Measurements from ENCODE around the gene OSGIN1. TPM values are rescaled to one million over a fixed set of nuclear protein-coding genes. Genes with fewer than 3 reads are reported as not detected.

Gene OSGIN1
- total RNA-seq, 1 donor from 2014 or later: 1.7 TPM

DNA sequence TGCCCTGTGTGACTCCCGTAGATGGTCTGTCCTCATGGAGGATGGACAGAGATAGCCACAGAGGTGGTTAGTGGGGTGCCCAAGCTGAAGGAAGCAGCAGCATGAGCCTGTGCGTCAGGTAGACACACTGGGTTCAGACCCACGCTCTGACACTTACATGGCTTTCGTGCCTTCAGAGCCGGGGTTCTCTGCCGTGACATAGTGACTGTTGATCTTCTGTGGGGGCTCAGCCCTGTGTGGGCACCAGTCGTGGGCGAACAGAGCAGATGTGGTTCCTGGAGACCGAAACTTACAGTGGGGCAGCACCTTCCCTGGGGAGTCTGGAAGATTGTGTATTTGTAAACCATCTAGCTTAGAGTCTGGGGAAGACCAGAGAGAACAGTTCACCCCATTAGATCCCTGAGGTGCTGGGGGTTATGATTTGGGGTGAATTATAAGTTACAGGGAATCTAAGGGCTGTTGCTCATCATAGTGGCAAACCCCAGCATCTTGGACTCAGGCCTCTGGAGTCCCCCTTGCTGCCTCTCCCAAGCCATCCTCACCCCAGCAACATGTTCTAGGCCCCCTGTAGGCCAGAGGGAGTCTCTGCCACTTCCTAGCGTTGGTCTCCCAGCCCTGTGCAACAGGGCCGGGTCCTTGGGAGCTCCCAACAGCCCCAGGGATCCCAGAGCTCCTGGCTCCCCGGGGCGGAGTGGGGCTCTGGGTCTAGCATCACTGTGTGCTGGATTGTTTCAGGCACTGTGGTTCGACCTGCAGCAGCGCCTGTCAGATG, 43.6 kb downstream of the OSGIN1 start:
- DNase-seq (ENCODE audit: low read depth, low spot score): no peak

DNA sequence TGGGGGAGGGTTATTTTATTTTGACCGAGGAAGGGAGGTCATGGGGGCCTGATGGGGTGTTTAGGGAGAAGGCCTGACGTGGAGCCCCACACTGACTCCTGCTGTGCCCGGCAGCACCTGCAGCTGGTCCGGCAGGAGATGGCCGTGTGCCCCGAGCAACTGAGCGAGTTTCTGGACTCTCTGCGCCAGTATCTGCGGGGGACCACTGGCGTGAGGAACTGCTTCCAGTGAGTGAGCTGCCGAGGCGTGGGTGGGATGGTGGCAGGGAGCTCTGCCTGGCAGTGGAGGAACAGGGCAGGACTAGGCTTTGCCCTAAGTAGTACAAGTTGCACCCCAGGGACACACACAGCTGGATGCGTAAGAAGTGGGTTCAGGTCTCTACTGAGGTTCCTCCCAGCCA, 45.1 kb downstream of the OSGIN1 start:
- DNase-seq (ENCODE audit: low read depth, low spot score): no peak

GRCh38 chr16:84000989-84001642, 48.1 kb downstream of the OSGIN1 start:
- no peak for DNase-seq (ENCODE audit: low read depth, low spot score)

- DNase-seq (ENCODE audit: low read depth, low spot score): no peak
These were observed 48.7 kb downstream of the OSGIN1 start for GRCh38 chr16:84001726-84002125.

DNA sequence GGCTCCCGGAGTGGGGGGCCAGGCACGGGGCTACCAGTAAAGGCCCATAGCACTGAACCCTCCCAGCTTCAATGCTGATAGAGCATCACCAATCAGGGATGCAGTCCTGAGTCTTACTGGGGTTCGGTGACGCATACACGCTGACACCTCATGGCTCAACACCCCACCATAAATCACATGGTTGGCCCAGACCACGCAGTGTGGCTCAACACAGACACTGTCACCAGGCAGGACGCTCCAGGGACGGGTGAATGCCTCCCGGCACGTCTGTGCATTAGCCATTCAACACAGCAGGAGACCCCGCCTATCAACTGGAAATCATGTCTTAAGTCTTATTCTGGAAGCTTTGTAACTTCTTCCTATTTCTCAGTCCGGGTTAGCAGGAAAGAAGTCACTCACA, 50.0 kb downstream of the OSGIN1 start:
- DNase-seq (ENCODE audit: low read depth, low spot score): no peak

DNA sequence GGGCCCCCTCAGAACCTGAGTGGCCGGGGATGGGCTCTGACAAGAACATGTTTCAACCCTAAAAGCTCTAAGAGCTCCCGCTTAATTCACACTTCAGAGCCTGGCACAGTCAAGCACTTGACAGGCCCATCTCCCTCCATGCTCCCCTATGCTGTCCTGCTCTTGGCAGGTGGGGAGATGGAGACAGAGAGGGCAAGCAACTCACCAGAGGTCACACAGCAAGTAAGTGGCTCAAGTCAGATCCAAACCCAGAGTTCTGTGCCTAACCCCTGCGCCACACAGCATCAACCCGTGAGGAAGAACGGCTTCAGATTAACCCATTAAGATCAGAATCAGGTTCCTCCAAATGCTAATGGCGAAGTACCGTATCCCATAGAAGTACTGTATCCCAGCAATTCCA, 51.4 kb downstream of the OSGIN1 start:
- no peak for DNase-seq (ENCODE audit: low read depth, low spot score)

DNA sequence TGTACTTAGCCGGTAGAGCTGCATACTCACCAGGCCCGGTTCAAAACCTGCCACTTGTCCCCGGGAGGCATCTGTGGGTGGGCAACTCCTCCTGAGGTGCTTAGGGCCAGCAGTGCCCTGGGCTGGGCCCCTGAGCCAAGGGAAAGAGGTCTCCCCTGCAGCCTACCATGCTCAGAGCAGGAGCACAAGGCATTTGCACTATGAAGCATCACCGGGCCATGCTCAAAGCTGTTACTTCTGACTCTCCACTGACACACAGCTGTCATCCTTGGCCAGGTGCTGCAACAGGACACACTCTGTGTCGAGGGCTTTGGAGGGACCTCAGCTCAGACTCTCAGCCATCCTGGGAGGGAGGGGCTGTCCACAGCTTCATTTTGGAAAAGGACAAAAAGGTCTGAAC, 52.4 kb downstream of the OSGIN1 start:
- DNase-seq (ENCODE audit: low read depth, low spot score): no peak

- DNase-seq (ENCODE audit: low read depth, low spot score): no peak
These were observed 54.5 kb downstream of the OSGIN1 start for GRCh38 chr16:84007520-84007919.

GRCh38 chr16:84007965-84008364, 54.9 kb downstream of the OSGIN1 start:
- DNase-seq (ENCODE audit: low read depth, low spot score): no peak

- no peak for DNase-seq (ENCODE audit: low read depth, low spot score)
These were observed 56.2 kb downstream of the OSGIN1 start for GRCh38 chr16:84009282-84009681.

DNA sequence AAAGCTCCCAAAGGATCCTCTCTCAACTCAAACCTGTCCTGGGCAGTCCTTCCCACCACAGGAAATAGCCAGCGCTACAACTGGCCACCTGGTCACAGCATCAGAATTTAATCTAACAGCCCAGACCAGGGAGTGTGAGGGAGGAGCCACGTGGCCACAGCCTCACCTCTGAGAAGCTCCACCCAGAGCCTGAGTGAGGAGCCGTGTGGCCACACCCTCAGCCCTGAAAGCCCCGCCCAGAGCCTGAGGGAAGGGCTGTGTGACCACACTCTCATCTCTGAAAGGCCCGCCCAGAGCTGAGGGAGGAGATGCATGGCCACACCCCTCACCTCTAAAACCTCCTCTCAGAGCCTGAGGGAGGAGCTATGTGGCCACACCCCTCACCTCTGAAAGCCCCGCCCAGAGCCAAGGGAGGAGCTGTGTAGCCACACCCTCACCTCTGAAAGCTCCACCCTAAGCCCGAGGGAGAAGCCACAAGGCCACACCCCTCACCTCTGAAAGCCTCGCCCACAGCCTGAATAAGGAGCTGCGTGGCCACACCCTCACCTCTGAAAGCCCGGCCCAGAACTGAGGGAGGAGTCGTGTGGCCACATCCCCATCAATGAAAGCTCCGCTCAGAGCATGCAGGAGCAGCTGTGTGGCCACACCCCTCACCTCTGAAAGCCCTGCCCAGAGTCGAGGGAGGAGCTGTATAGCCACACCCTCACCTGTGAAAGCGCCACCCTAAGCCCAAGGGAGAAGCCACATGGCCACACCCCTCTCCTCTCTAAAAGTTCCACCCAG, 60.9 kb downstream of the OSGIN1 start:
- peak; percentile 5 for DNase-seq (ENCODE audit: low read depth, low spot score)

GRCh38 chr16:84014570-84015327, 61.7 kb downstream of the OSGIN1 start:
- DNase-seq (ENCODE audit: low read depth, low spot score): no peak

DNA sequence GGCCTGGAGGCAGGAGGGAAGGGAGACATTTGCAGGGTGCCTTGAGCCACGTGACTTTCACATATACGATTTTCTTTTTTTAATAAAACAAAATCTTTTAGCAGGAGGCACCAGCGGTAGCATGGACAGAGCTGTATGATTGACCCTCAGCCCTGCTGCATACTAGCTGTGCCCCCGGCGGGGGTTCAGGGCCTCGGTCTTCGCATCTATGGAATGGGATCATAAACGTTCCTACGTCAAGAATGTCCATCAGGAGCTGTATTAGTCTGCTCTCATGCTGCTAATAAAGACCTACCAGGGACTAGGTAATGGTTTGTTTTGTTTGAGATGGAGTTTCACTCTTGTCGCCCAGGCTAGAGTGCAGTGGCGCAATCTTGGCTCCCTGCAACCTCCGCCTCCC, 62.4 kb downstream of the OSGIN1 start:
- DNase-seq (ENCODE audit: low read depth, low spot score): no peak

Other genes starting within 250 kb of the OSGIN1 start
- 130 and 143 TPM in 2 replicates for gene HSBP1, start 145.3 kb upstream of the OSGIN1 start, total RNA-seq
- gene MLYCD, start 54.1 kb upstream of the OSGIN1 start, total RNA-seq: 2.0 and 2.2 TPM in 2 replicates
- 0.04 and 0.20 TPM in 2 replicates for gene NECAB2, start 15.0 kb downstream of the OSGIN1 start, total RNA-seq
- gene SLC38A8, start 89.6 kb downstream of the OSGIN1 start, total RNA-seq: not detected in 2 replicates
- 127 and 145 TPM in 2 replicates for gene MBTPS1, start 163.7 kb downstream of the OSGIN1 start, total RNA-seq
- 25.6 and 30.1 TPM in 2 replicates for gene HSDL1, start 191.9 kb downstream of the OSGIN1 start, total RNA-seq
- under 0.01 and 0.07 TPM in 2 replicates for gene DNAAF1, start 192.1 kb downstream of the OSGIN1 start, total RNA-seq
- 13.8 and 21.9 TPM in 2 replicates for gene TAF1C, start 233.8 kb downstream of the OSGIN1 start, total RNA-seq
- not detected in 2 replicates for gene ADAD2, start 237.9 kb downstream of the OSGIN1 start, total RNA-seq

All from pulmonary artery endothelial cell (primary cell).